MCF 10A (cell line): ENCODE results near the gene FARS2. TPM values are rescaled to one million over a fixed set of nuclear protein-coding genes. Genes with fewer than 3 reads are reported as not detected.

Source experiments
- BruUV-seq: library from RNA; stranded (reverse); fragments of 400-500 nt; replicated peaks from 2 replicates; lab custom pipeline; 2021; lab: Mats Ljungman, UMichigan
- CTCF ChIA-PET: fragments of 300-600 bp; sonication (Branson Sonifier 250); formaldehyde crosslinking; extraction: SDS; loops from one replicate; lab custom pipeline; 2021; ENCODE audit warnings: antibody characterized with exemption, inconsistent platforms; lab: Yijun Ruan, JAX
- POLR2A ChIA-PET: fragments of 300-600, 350-650 bp; sonication (Branson Sonifier 250); formaldehyde crosslinking; extraction: SDS; loops from one replicate; lab custom pipeline; 2020; ENCODE audit warnings: antibody characterized with exemption, inconsistent platforms; lab: Yijun Ruan, JAX
- DNase-seq: peaks from one replicate; pipeline ENCODE4 v3.0.0-alpha.2; 2018; ENCODE audit not compliant: unreplicated experiment
- H3K27ac Mint-ChIP-seq: one replicate; pipeline ENCODE4 v1.8.0; 2022; ENCODE audit warnings: mild to moderate bottlenecking, low read depth, mixed read lengths; ENCODE audit not compliant: unreplicated experiment
- H3K27me3 Mint-ChIP-seq: one replicate; pipeline ENCODE4 v1.8.0; 2022; ENCODE audit warnings: mixed read lengths; ENCODE audit not compliant: insufficient read depth, unreplicated experiment
- H3K36me3 Mint-ChIP-seq: one replicate; pipeline ENCODE4 v1.8.0; 2022; ENCODE audit warnings: mild to moderate bottlenecking, moderate library complexity, mixed read lengths; ENCODE audit not compliant: insufficient read depth, unreplicated experiment
- H3K4me1 Mint-ChIP-seq: one replicate; pipeline ENCODE4 v1.8.0; 2022; ENCODE audit warnings: mixed read lengths; ENCODE audit not compliant: insufficient read depth, unreplicated experiment
- H3K4me3 Mint-ChIP-seq: one replicate; pipeline ENCODE4 v1.8.0; 2022; ENCODE audit warnings: mild to moderate bottlenecking, moderate library complexity, mixed read lengths; ENCODE audit not compliant: unreplicated experiment
- H3K9me3 Mint-ChIP-seq: one replicate; pipeline ENCODE4 v1.8.0; 2022; ENCODE audit warnings: mixed read lengths; ENCODE audit not compliant: unreplicated experiment
- CTCF ChIP-seq: fragments of 200-600 bp; IDR thresholded peaks from one replicate; pipeline ENCODE4 v1.8.0; 2022; ENCODE audit warnings: antibody characterized with exemption, mild to moderate bottlenecking; ENCODE audit not compliant: unreplicated experiment
- intact Hi-C: fragments of 100-400 bp; cut with micrococcal nuclease; formaldehyde crosslinking; loops from 2 replicates; pipeline ENCODE4 v1.14.1; 2022
- total RNA-seq: library from RNA; stranded (reverse); gene quantifications from 2 replicates; pipeline ENCODE4 v1.2.3, GENCODE V29; 2022

FARS2 gene
- total RNA-seq, 1 experiment from 2014 or later, result 18.2 TPM

- Mint-ChIP-seq H3K4me1 (peaks cover 19% of the 10 kb centered on the region), H3K36me3 (no peaks in the 10 kb centered on the region), H3K27me3 (no peaks in the 10 kb centered on the region), H3K27ac (peak overlapping the region; percentile 62), H3K4me3 (peak overlapping the region; percentile 41), H3K9me3 (no peaks in the 10 kb centered on the region)
- BruUV-seq, result no TSS peak
- intact Hi-C loops, result no loop called here
- peak; percentile 92 for DNase-seq
- no peak for TF ChIP-seq CTCF
- POLR2A ChIA-PET, result interaction anchor here (0.6 to 2.0 kb wide), 5 partner anchors 8 to 447 kb away, joined by 3 to 5 read pairs (median 4); no protein-coding TSS in a partner anchor
- CTCF ChIA-PET, result no interaction called here
Observed at GRCh38 chr6:5457983-5458683, 196.8 kb downstream of the FARS2 start.

GRCh38 chr6:5459346-5459745 is 198.0 kb downstream of the FARS2 start:
- TF ChIP-seq CTCF, result no peak
- intact Hi-C loops, result no loop called here
- Mint-ChIP-seq H3K4me1 (peaks cover 19% of the 10 kb centered on the region), H3K27ac (no peak overlapping the region), H3K36me3 (no peaks in the 10 kb centered on the region), H3K9me3 (no peaks in the 10 kb centered on the region), H3K4me3 (no peak overlapping the region), H3K27me3 (no peaks in the 10 kb centered on the region)
- POLR2A ChIA-PET, result no interaction called here
- CTCF ChIA-PET, result interaction anchor here (0.6 to 2.8 kb wide), 3 partner anchors 12 to 939 kb away, joined by 4 to 11 read pairs (median 6); no protein-coding TSS in a partner anchor
- no peak for DNase-seq
- BruUV-seq, result no TSS peak

- Mint-ChIP-seq H3K9me3 (no peaks in the 10 kb centered on the region), H3K4me3 (no peak overlapping the region), H3K27me3 (no peaks in the 10 kb centered on the region), H3K4me1 (peaks cover 19% of the 10 kb centered on the region), H3K27ac (no peak overlapping the region), H3K36me3 (peaks cover 5% of the 10 kb centered on the region)
- no peak for DNase-seq
- ChIA-PET CTCF (interaction anchor here (0.9 to 2.8 kb wide), 2 partner anchors 10 to 671 kb away, joined by 3 to 11 read pairs; no protein-coding TSS in a partner anchor), POLR2A (no interaction called here)
- BruUV-seq, result no TSS peak
- intact Hi-C loops, result no loop called here
- TF ChIP-seq CTCF, result no peak
Observed at GRCh38 chr6:5461365-5461764, 200.1 kb downstream of the FARS2 start.

- DNase-seq, result no peak
- Mint-ChIP-seq H3K4me3 (no peak overlapping the region), H3K27ac (no peak overlapping the region), H3K4me1 (peaks cover 7% of the 10 kb centered on the region), H3K27me3 (no peaks in the 10 kb centered on the region), H3K9me3 (no peaks in the 10 kb centered on the region), H3K36me3 (peaks cover 5% of the 10 kb centered on the region)
- POLR2A ChIA-PET, result no interaction called here
- TF ChIP-seq CTCF, result no peak
- no TSS peak for BruUV-seq
- intact Hi-C loops, result no loop called here
- CTCF ChIA-PET, result no interaction called here
Observed at GRCh38 chr6:5462856-5463255, 201.5 kb downstream of the FARS2 start.
